Heart right ventricle (tissue), 16 donors: ENCODE measurements around the gene UPF2. TPM values are rescaled to one million over a fixed set of nuclear protein-coding genes. Genes with fewer than 3 reads are reported as not detected.
A peak's percentile ranks its signal among the peaks of the same experiment; 100 is the strongest.

ENCODE experiments used
- ATAC-seq, 8 donors: fragments of 200-7000 bp; cut with Tn5 transposase; one replicate each; pipeline ENCODE4 v1.9.1; 2020; ENCODE audit warnings: mild to moderate bottlenecking in 8 of 8, moderate library complexity in 8 of 8, moderate number of reproducible peaks in 1 of 8
- DNase-seq, 2 donors: peaks; one replicate each; pipeline ENCODE4 v3.0.0-alpha.2; 2020
- H3K27ac ChIP-seq, 10 donors: fragments of 200-600 bp; sonication (generic) in 2 of 10; one replicate each; pipeline versions ENCODE4 v1.5.0 to v1.8.0; 2020 to 2022; ENCODE audit warnings: mild to moderate bottlenecking in 3 of 10
- H3K27me3 ChIP-seq, 7 donors: fragments of 200-600 bp; one replicate each; pipeline ENCODE4 v1.8.0; 2021 to 2022; ENCODE audit warnings: mild to moderate bottlenecking in 2 of 7
- H3K36me3 ChIP-seq, 9 donors: fragments of 200-600 bp; sonication (generic) in 1 of 9; one replicate each; pipeline versions ENCODE4 v1.5.0 to v1.8.0; 2020 to 2022; ENCODE audit warnings: mild to moderate bottlenecking in 2 of 9
- H3K4me1 ChIP-seq, 9 donors: fragments of 200-600 bp; sonication (generic) in 1 of 9; one replicate each; pipeline versions ENCODE4 v1.5.0 to v1.8.0; 2020 to 2022; ENCODE audit warnings: mild to moderate bottlenecking in 4 of 9
- H3K4me3 ChIP-seq, 10 donors: fragments of 200-600 bp; sonication (generic) in 2 of 10; one replicate each; pipeline versions ENCODE4 v1.5.0 to v1.8.0; 2020 to 2022; ENCODE audit warnings: mild to moderate bottlenecking in 7 of 10, moderate library complexity in 2 of 10
- H3K9me3 ChIP-seq, 11 donors: fragments of 200-600 bp in 10 of 11; sonication (generic) in 2 of 11; one replicate each; pipeline versions ENCODE4 v1.5.0 to v1.8.0; 2013 to 2022; ENCODE audit warnings: mild to moderate bottlenecking in 2 of 11, control low read depth in 1 of 11, moderate library complexity in 1 of 11
- WGBS, 2 donors: extraction: QIAGEN DNeasy Blood & Tissue Kit; methylation state at CpG; one replicate each; pipeline ENCODE4 v1.1.7; 2013; ENCODE audit warnings: inconsistent platforms in 1 of 2; 5-methylcytosine and 5-hydroxymethylcytosine counted together
- intact Hi-C, 10 donors: fragments of 100-400 bp; cut with DNase I; formaldehyde crosslinking; loops; one replicate each; pipeline versions ENCODE4 v1.11.1 to v1.14.2; 2022
- polyA plus RNA-seq, 2 donors: library from polyadenylated mRNA; stranded (reverse); fragments of 200-250 nt; gene quantifications; one replicate each; pipeline ENCODE4 v1.2.3, GENCODE V29; 2013
- total RNA-seq, 10 donors: library from RNA; stranded (reverse); fragmentation: NEBNext Ultra II Directional in 3 of 10; extraction: Animal tissue kit (Norgen Biotek cat#: 25700) in 3 of 10; gene quantifications; one replicate each; pipeline versions ENCODE4 v1.2.1 to v1.2.4, GENCODE V29; 2021 to 2023
- TF ChIP-seq, protein P1 (sequence below), 9 donors: fragments of 200-600 bp; sonication (generic) in 2 of 9; IDR thresholded peaks; one replicate each; pipeline versions ENCODE4 v1.5.0 to v1.8.0; 2021 to 2022; ENCODE audit warnings: antibody characterized with exemption in 9 of 9, mild to moderate bottlenecking in 5 of 9, moderate library complexity in 1 of 9
- donor health status: Arrhythmogenic right ventricular cardiomyopathy.
- donor health status: ischemic (EF 13 %, LVEDD 7.1; RV severe dilation, severe dysfunction).
- donor health status: healthy with polysubstance abuse.
- donor health status: DM: no; HTN: yes; CAD: no.
- donor health status: DM: no; HTN: no; CAD: no.
- donor health status: ischemic (EF 25% LVEDD 6.9; RV normal size, moderate dysfunction).
- donor health status: ischemic (EF 25% LVEDD 5.7; RV mildly dilated, moderate dysfunction).
- donor health status: healthy.
- donor health status: DM: yes; HTN: yes; CAD: no.
- donor health status: Ischemic cardiomyopathy.
- donor health status: ischemic (EF 35%, LVEDD 5.7; RV mildly dilated, moderate dysfunction).
- donor health status: nonischemic (EF 11% LVEDD 7.7; RV severe dilation, severe dysfunction).
- donor health status: DM: yes; HTN: yes; CAD: no.
- donor health status: PGD.
- donor health status: ischemic (EF 29% LVEDD 5.4; RV normal size, mild dysfunction).
- donor health status: nonischemic (EF 23%, LVEDD 6.1; RV moderate dilation, normal function).

Gene UPF2
- total and polyA plus RNA-seq, 12 donors, result 7.9 to 20.2 (median 15.3) TPM

DNA sequence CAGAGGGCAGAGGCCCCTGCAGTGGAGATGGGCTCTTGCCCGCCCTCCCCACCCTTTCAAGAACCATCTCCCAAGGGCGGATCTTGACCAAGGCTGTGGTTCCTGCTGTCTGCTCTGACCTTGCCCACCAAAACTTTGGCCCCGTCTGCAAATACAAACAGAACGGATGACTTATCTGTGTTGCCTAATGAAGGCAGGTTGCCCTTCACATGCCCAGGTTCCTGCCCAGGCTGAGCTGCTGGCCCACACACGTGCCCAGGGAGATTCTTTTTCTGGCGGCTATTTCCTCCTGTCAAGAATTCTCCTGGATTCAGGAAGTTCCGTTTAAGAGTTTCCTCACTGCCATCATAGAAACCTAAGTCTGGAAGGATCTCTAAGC, 141.2 kb downstream of the UPF2 start:
- TF ChIP-seq, protein P1, sequence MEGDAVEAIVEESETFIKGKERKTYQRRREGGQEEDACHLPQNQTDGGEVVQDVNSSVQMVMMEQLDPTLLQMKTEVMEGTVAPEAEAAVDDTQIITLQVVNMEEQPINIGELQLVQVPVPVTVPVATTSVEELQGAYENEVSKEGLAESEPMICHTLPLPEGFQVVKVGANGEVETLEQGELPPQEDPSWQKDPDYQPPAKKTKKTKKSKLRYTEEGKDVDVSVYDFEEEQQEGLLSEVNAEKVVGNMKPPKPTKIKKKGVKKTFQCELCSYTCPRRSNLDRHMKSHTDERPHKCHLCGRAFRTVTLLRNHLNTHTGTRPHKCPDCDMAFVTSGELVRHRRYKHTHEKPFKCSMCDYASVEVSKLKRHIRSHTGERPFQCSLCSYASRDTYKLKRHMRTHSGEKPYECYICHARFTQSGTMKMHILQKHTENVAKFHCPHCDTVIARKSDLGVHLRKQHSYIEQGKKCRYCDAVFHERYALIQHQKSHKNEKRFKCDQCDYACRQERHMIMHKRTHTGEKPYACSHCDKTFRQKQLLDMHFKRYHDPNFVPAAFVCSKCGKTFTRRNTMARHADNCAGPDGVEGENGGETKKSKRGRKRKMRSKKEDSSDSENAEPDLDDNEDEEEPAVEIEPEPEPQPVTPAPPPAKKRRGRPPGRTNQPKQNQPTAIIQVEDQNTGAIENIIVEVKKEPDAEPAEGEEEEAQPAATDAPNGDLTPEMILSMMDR (IDR thresholded peaks at IDR 0.05), result no peak
- Histone ChIP-seq H3K36me3 (no peaks in the 10 kb centered on the region), H3K9me3 (no peaks in the 10 kb centered on the region), H3K4me3 (peak overlapping the region in 1 of 10 donors; percentile 4), H3K4me1 (no peaks in the 10 kb centered on the region), H3K27ac (no peak overlapping the region), H3K27me3 (peaks cover 0 to 25% (median 5%) of the 10 kb centered on the region in 7 donors)
- DNase-seq (no peak), ATAC-seq (no peak)
- intact Hi-C loops, result loop anchor here in 1 of 10 donors (10.0 kb wide), 1 partner anchor 57 kb away; no protein-coding TSS in a partner anchor
- WGBS, 2 donors, result 46 to 52% methylated on average over 7 of the region's 7 CpGs

DNA sequence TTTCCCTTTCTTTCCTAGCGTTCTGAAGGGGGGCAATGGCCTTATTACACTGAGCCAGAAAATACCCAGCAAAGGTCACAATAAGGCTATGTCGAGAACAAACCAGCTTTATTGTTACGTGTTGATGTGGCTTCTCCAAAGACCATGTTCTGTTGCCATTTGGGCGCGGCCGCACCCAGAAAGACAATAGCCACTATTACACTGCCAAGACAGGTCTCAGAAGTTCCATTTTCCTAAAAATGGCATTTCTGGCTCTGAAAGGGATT, 141.6 kb downstream of the UPF2 start:
- TF ChIP-seq, protein P1 (IDR thresholded peaks at IDR 0.05), result no peak
- Histone ChIP-seq H3K27ac (no peak overlapping the region), H3K27me3 (peaks cover 0 to 25% (median 5%) of the 10 kb centered on the region in 7 donors), H3K4me1 (no peaks in the 10 kb centered on the region), H3K4me3 (no peak overlapping the region), H3K36me3 (no peaks in the 10 kb centered on the region), H3K9me3 (no peaks in the 10 kb centered on the region)
- intact Hi-C loops, result loop anchor here in 1 of 10 donors (10.0 kb wide), 1 partner anchor 56 kb away; no protein-coding TSS in a partner anchor
- ATAC-seq (no peak), DNase-seq (no peak)
- WGBS, 2 donors, result 93 to 97% methylated on average over 6 of the region's 6 CpGs

DNA sequence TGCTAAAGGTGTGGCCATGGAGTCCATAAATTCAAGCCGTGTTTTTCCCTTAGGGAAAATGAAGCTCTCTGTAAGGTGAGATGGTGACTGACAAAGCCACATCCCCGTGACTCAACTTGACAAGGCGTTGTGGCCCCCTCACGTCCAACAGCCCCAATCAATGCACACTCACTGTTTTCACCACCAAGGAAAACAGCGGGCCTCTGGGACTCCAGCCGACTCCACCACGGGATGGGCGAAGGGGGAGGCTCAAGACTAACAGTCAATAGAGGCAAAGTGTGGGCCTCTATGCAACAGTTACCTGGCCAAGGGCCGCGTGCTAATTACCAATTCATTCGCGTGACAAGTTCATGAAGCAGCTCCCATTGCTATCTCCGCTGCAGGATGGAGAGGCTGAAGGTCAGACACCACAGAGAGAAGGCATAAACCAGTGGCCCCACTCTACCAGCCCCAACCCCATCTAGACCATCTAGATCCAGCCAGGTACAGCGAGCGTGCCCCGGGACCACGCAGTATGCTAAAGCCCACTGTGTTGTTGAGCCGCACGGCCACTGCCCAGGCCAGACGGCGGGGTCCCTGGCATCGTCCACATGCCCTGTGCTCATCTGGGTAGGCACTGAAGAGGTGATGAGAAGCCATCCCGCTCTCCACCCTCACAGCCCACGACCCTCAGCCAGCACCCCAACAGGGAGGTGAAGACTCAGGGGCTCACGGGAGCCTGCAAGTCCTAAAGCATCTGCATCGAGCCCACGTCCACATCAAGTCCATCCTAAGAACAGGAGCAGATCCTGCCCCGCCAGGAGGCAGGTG, 143.3 kb downstream of the UPF2 start:
- no peak overlapping the region for H3K4me3 ChIP-seq
- WGBS, 2 donors, result 93 to 95% methylated on average over 28 of the region's 28 CpGs
- TF ChIP-seq, protein P1 (IDR thresholded peaks at IDR 0.05), result no peak
- H3K27ac ChIP-seq, result no peak overlapping the region
- no peaks in the 10 kb centered on the region for H3K9me3 ChIP-seq
- intact Hi-C loops, result no loop called here
- DNase-seq (no peak), ATAC-seq (peak in 1 of 8 donors; percentile 15)
- peaks cover 0 to 25% (median 5%) of the 10 kb centered on the region in 7 donors for H3K27me3 ChIP-seq
- no peaks in the 10 kb centered on the region for H3K36me3 ChIP-seq
- H3K4me1 ChIP-seq, result no peaks in the 10 kb centered on the region

DNA sequence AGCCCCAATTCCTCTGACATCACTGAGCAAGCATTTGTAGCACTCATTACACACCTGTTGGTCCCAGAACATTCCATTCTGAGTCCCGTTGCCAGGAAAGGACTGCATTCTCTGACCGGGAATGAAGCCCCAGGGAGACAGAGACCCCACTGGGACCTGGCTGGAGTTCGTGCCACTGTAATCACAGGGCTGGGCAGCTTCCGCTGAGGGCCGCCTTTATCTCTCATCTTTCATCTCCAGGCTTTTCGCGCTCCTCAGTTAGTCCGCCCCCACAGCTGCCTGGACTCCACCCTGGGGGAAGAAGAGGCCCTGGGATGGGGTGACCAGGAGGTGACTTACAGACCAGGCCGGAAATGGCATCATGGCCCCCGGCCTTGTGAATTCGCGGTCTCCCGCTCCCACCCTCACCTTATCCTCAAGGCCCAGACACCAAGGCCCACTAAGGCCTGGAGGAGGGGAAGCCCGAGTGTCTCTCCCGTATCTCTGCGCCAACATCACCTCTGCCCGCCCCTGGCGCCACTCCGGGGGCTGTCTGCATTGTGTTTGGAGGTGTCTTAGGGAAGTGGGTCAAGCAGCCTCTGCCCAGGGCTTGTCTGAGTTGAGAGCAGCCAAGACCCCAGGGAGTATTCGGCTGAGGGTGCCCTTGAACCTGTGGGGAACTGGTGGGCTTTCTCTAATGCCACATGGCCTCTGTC, 144.1 kb downstream of the UPF2 start:
- intact Hi-C loops, result no loop called here
- DNase-seq, result no peak
- TF ChIP-seq, protein P1 (IDR thresholded peaks at IDR 0.05), result no peak

More for the DNA sequence above, 144.1 kb downstream of the UPF2 start:
- Histone ChIP-seq H3K4me3 (no peak overlapping the region), H3K27ac (no peak overlapping the region), H3K36me3 (no peaks in the 10 kb centered on the region), H3K4me1 (no peaks in the 10 kb centered on the region), H3K9me3 (no peaks in the 10 kb centered on the region), H3K27me3 (peaks cover 0 to 25% (median 5%) of the 10 kb centered on the region in 7 donors)
- ATAC-seq, result peak in 1 of 8 donors; percentile 9
- 60 to 62% methylated on average over 20 of the region's 20 CpGs for WGBS, 2 donors
